GM12875 (cell line): ENCODE results near the gene TENT4B.

Experiments
- H3K4me3 ChIP-seq: one replicate; pipeline ENCODE4 v1.5.1; 2011; ENCODE audit warnings: low read depth, low read length, control low read depth
- TF ChIP-seq, protein P1 (sequence below): IDR thresholded peaks from 2 replicates; pipeline ENCODE4 v1.5.1; 2011; ENCODE audit warnings: low read depth, mild to moderate bottlenecking, control low read depth, inconsistent platforms, low read length, moderate library complexity, borderline replicate concordance; ENCODE audit not compliant: insufficient read depth

Gene TENT4B

GRCh38 chr16:50152807-50153595, at the start of gene TENT4B:
TENT4B (plus strand) TSS chr16:50153306; CDS start chr16:50153622, 316 bp downstream.
- TF ChIP-seq, protein P1, sequence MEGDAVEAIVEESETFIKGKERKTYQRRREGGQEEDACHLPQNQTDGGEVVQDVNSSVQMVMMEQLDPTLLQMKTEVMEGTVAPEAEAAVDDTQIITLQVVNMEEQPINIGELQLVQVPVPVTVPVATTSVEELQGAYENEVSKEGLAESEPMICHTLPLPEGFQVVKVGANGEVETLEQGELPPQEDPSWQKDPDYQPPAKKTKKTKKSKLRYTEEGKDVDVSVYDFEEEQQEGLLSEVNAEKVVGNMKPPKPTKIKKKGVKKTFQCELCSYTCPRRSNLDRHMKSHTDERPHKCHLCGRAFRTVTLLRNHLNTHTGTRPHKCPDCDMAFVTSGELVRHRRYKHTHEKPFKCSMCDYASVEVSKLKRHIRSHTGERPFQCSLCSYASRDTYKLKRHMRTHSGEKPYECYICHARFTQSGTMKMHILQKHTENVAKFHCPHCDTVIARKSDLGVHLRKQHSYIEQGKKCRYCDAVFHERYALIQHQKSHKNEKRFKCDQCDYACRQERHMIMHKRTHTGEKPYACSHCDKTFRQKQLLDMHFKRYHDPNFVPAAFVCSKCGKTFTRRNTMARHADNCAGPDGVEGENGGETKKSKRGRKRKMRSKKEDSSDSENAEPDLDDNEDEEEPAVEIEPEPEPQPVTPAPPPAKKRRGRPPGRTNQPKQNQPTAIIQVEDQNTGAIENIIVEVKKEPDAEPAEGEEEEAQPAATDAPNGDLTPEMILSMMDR: no peak

DNA sequence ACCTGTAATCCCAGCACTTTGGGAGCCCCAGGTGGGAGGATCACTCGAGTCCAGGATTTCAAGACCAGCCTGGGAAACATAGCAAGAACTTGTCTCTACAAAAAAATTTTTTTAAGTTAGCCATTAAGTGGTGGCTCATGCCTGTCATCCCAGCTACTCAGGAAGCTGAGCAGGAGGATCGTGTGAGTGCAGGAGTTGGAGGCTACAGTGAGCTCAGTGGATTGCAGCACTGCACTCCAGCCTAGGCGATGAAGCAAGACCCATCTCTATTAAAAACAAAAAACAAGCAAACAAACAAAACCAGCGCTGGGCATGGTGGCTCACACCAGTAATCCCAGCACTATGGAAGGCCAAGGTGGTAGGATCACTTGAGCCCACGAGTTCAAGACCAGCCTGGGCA, 49.3 kb upstream of the TENT4B start:
- TF ChIP-seq, protein P1: no peak
- H3K4me3 ChIP-seq: no peak overlapping the region

More at GRCh38 chr16:50152807-50153595, at the start of gene TENT4B:
- peak within 1 kb of the TSS; percentile 85 for H3K4me3 ChIP-seq

DNA sequence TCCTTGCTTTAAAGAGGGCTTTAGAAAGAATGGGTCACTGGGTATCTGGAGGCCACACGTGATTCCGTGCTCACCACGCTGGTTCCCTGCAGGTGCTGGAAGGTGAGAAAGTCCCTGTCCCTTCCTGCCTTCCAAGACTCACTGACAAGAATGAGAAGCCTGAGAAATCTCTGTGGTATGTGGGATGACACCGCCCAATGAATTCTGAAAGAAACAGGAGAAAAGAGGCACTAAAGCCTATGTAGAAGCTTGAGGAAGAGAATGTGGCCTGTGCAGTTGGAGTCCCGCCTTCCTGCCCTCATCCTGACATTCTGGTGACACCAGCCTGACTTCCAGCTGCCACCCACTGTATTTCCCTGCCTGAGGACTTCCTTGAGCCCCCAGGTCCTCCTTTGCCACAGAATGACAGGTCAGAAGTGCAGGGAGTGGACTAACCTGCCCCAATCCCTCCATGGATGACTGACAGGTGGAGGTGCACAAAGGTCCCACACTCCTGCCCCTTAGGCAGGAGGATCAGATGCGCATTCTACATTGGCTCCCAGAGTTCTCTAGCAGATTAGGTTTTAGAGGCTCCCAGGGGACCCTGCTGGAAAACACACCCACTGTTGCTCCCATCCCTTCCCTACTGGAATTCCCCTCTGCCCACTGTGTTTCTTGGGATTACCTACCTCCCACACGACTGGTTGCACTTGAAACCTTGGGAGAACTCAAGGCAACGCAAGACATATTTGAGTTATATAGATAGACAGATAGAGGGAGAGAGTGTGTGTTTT, 38.6 kb upstream of the TENT4B start:
- TF ChIP-seq, protein P1: no peak

DNA sequence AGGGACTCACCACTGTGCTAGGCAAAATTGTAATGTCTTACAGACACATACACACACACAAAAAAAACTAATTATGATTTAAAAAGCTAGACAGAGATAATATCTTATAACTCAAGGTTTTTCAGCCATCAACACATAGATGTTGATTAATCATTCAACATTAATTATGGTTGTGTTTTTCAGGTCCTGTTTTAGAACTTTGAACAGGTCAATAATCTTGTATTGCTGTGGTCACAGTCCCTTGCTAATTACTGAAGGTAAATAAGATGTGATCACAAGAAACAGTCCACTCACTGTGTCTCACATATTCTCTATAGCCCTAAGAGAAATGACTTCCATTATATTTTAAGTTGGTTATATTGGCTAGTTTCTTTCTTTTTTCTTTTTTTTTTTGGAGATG, 32.4 kb upstream of the TENT4B start:
- H3K4me3 ChIP-seq: no peak overlapping the region
- TF ChIP-seq, protein P1: no peak

More for the DNA sequence above, 38.6 kb upstream of the TENT4B start:
- H3K4me3 ChIP-seq: no peak overlapping the region

- H3K4me3 ChIP-seq: no peak overlapping the region
- TF ChIP-seq, protein P1: no peak
These were observed 31.8 kb upstream of the TENT4B start for GRCh38 chr16:50121278-50121677.

GRCh38 chr16:50121721-50122445, 31.2 kb upstream of the TENT4B start:
- TF ChIP-seq, protein P1: no peak
- H3K4me3 ChIP-seq: no peak overlapping the region
